ENCODE data around the gene HLA-DRB1. TPM values are rescaled to one million over a fixed set of nuclear protein-coding genes. Genes with fewer than 3 reads are reported as not detected.

Gene HLA-DRB1
- total RNA-seq, 1 donor from 2014 or later: 0.93 TPM

GRCh38 chr6:32576250-32576649, 13.4 kb downstream of the HLA-DRB1 start:
- Histone ChIP-seq H4K20me1 (ENCODE audit: insufficient read depth, low read length) (no peaks in the 10 kb centered on the region), H3K4me2 (ENCODE audit: low read length) (no peak overlapping the region), H3K36me3 (ENCODE audit: insufficient read depth, low read length) (no peaks in the 10 kb centered on the region), H2AFZ (ENCODE audit: low read depth, low read length) (no peak overlapping the region), H3K27ac (ENCODE audit: low read depth, low read length) (no peak overlapping the region), H3K9me3 (ENCODE audit: insufficient read depth, low read depth, low read length) (no peaks in the 10 kb centered on the region), H3K4me3 (ENCODE audit: insufficient read depth, low read depth, low read length) (no peak overlapping the region), H3K79me2 (ENCODE audit: insufficient read depth, low read length) (no peaks in the 10 kb centered on the region), H3K9ac (ENCODE audit: low read length) (no peak overlapping the region), H3K27me3 (ENCODE audit: insufficient read depth, low read length) (no peaks in the 10 kb centered on the region), H3K4me1 (ENCODE audit: insufficient read depth, low read length) (no peaks in the 10 kb centered on the region)
- peaks cover 11% of the 10 kb centered on the region for H3K27me3 Mint-ChIP-seq (ENCODE audit: low read depth, unreplicated experiment)
- TF ChIP-seq EZH2 (IDR thresholded peaks at IDR 0.05; ENCODE audit: insufficient read depth, low read length) (no peak), CTCF (IDR thresholded peaks at IDR 0.05; ENCODE audit: insufficient read depth, low read depth, low read length) (no peak)
- no peaks in the 10 kb centered on the region for H3K36me3 Mint-ChIP-seq (ENCODE audit: low read depth, unreplicated experiment)
- no peaks in the 10 kb centered on the region for H3K9me3 Mint-ChIP-seq (ENCODE audit: unreplicated experiment)
- H3K27ac Mint-ChIP-seq (ENCODE audit: unreplicated experiment): no peak overlapping the region
- FAIRE-seq: no peak
- no peak overlapping the region for H3K4me3 Mint-ChIP-seq (ENCODE audit: unreplicated experiment)
- no peaks in the 10 kb centered on the region for H3K4me1 Mint-ChIP-seq (ENCODE audit: low read depth, unreplicated experiment)
- no peak for DNase-seq (ENCODE audit: low read depth)

GRCh38 chr6:32570363-32570905, 19.2 kb downstream of the HLA-DRB1 start:
- Mint-ChIP-seq H3K4me3 (ENCODE audit: unreplicated experiment) (no peak overlapping the region), H3K36me3 (ENCODE audit: low read depth, unreplicated experiment) (peaks cover 2% of the 10 kb centered on the region), H3K4me1 (ENCODE audit: low read depth, unreplicated experiment) (no peaks in the 10 kb centered on the region), H3K9me3 (ENCODE audit: unreplicated experiment) (no peaks in the 10 kb centered on the region), H3K27ac (ENCODE audit: unreplicated experiment) (no peak overlapping the region), H3K27me3 (ENCODE audit: low read depth, unreplicated experiment) (peaks cover 3% of the 10 kb centered on the region)
- no peaks in the 10 kb centered on the region for H4K20me1 ChIP-seq (ENCODE audit: insufficient read depth, low read length)
- H3K9ac ChIP-seq (ENCODE audit: low read length): no peak overlapping the region
- H3K79me2 ChIP-seq (ENCODE audit: insufficient read depth, low read length): no peaks in the 10 kb centered on the region
- H3K27ac ChIP-seq (ENCODE audit: low read depth, low read length): no peak overlapping the region
- H3K4me1 ChIP-seq (ENCODE audit: insufficient read depth, low read length): no peaks in the 10 kb centered on the region
- H3K4me3 ChIP-seq (ENCODE audit: insufficient read depth, low read depth, low read length): no peak overlapping the region
- H3K36me3 ChIP-seq (ENCODE audit: insufficient read depth, low read length): no peaks in the 10 kb centered on the region
- no peak for FAIRE-seq
- TF ChIP-seq EZH2 (IDR thresholded peaks at IDR 0.05; ENCODE audit: insufficient read depth, low read length): no peak
- no peak for TF ChIP-seq CTCF (IDR thresholded peaks at IDR 0.05; ENCODE audit: insufficient read depth, low read depth, low read length)
- no peaks in the 10 kb centered on the region for H3K27me3 ChIP-seq (ENCODE audit: insufficient read depth, low read length)
- DNase-seq (ENCODE audit: low read depth): no peak
- H3K9me3 ChIP-seq (ENCODE audit: insufficient read depth, low read depth, low read length): no peaks in the 10 kb centered on the region
- H3K4me2 ChIP-seq (ENCODE audit: low read length): no peak overlapping the region
- H2AFZ ChIP-seq (ENCODE audit: low read depth, low read length): no peak overlapping the region

GRCh38 chr6:32568561-32568960, 21.1 kb downstream of the HLA-DRB1 start:
- H3K27ac ChIP-seq (ENCODE audit: low read depth, low read length): no peak overlapping the region
- no peak overlapping the region for H3K4me3 ChIP-seq (ENCODE audit: insufficient read depth, low read depth, low read length)
- H3K27me3 ChIP-seq (ENCODE audit: insufficient read depth, low read length): no peaks in the 10 kb centered on the region
- Mint-ChIP-seq H3K4me3 (ENCODE audit: unreplicated experiment) (no peak overlapping the region), H3K27me3 (ENCODE audit: low read depth, unreplicated experiment) (peaks cover 5% of the 10 kb centered on the region), H3K27ac (ENCODE audit: unreplicated experiment) (no peak overlapping the region), H3K36me3 (ENCODE audit: low read depth, unreplicated experiment) (peaks cover 2% of the 10 kb centered on the region), H3K9me3 (ENCODE audit: unreplicated experiment) (no peaks in the 10 kb centered on the region), H3K4me1 (ENCODE audit: low read depth, unreplicated experiment) (no peaks in the 10 kb centered on the region)
- H3K9ac ChIP-seq (ENCODE audit: low read length): no peak overlapping the region
- H2AFZ ChIP-seq (ENCODE audit: low read depth, low read length): no peak overlapping the region
- no peaks in the 10 kb centered on the region for H4K20me1 ChIP-seq (ENCODE audit: insufficient read depth, low read length)
- TF ChIP-seq CTCF (IDR thresholded peaks at IDR 0.05; ENCODE audit: insufficient read depth, low read depth, low read length): no peak
- TF ChIP-seq EZH2 (IDR thresholded peaks at IDR 0.05; ENCODE audit: insufficient read depth, low read length): no peak
- DNase-seq (ENCODE audit: low read depth) (no peak), FAIRE-seq (no peak)
- H3K36me3 ChIP-seq (ENCODE audit: insufficient read depth, low read length): no peaks in the 10 kb centered on the region
- no peaks in the 10 kb centered on the region for H3K79me2 ChIP-seq (ENCODE audit: insufficient read depth, low read length)
- no peaks in the 10 kb centered on the region for H3K9me3 ChIP-seq (ENCODE audit: insufficient read depth, low read depth, low read length)
- no peaks in the 10 kb centered on the region for H3K4me1 ChIP-seq (ENCODE audit: insufficient read depth, low read length)
- H3K4me2 ChIP-seq (ENCODE audit: low read length): no peak overlapping the region

Measured in astrocyte (in vitro differentiated cells and primary cell).